NCI-H2171 treated with DMSO at 0.1 percent for 48 hours (cell line): ENCODE measurements around the gene AKNA.

Source experiments
- DNase-seq: peaks from one replicate; lab custom pipeline; 2025; lab: John Stamatoyannopoulos, UW

AKNA gene

GRCh38 chr9:114319147-114319546, 68.6 kb downstream of the AKNA start:
- peak; percentile 23 for DNase-seq

GRCh38 chr9:114318416-114318815, 69.4 kb downstream of the AKNA start:
- no peak for DNase-seq

GRCh38 chr9:114317665-114318357, 70.0 kb downstream of the AKNA start:
- DNase-seq: no peak

DNA sequence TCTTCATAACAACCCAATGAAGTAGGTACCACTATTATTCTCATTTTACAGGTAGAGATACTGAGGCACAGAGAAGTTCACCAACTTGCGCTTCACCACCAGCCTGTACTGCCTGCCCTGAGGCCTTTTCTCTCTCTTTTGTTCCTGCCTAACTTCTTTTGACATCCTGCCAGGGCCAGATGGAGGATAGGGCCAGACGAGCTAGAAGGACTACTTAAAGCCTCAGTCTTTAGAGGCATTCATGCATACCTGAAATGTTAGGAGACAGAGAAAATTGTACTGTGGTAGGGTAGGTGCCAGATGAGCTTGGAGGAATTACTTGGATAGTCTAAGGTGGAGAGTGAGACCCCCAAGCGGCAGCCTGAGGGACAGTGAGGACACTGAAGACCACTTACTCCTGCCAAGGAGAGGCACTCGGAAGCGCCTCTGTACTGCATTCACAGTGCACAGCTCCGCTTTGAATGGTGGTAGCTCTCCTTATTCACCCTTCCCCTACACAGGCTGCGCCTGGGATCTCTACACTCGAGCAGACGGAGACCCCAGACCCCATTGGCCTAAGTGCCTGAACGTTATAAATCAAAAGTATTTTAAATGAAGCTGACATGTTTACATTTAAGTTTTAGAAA, 71.1 kb downstream of the AKNA start:
- DNase-seq: peak; percentile 94

GRCh38 chr9:114315723-114316363, 71.9 kb downstream of the AKNA start:
- DNase-seq: no peak

DNA sequence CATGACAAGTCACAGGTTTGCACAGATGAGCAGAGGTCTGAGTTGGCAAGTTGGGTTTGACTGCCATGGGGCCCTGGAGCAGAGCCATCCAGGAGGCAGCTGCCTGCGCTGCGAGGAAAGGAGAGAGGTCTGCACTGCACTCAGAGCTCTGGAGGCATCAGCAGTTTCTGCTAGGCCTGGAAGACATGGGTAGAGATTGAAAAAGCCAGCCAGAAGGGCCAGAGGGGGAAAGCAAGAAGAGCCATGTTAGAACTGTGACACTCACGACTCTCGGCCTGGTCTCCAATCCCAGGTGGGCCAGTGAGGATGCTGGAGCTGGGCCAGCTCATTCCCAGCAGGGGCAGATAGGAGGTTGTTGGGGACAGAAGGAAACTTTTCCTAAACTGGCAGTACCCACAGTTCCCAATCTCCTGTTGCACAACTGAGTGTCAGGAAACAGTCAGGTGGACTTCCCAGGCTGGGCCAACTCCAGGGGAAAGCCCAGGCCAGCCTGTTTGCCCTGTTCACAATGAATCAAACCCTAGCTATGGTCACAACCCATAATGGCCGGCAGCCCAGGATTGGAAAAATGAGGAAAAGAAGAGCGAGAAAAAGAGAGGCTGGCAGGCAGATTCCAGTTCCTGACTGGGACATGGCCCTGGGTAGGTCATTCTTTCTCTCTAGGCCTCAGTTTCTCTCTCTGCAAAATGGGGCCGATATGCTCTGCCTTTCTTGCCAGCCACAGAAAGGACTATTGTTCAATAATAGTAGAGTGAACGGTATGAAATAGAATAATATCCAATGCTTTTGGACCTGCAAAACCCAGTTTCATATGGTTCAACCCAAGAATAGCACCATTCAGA, 72.7 kb downstream of the AKNA start:
- no peak for DNase-seq

- peak; percentile 66 for DNase-seq
Measured at GRCh38 chr9:114314256-114314867, 73.4 kb downstream of the AKNA start.

DNA sequence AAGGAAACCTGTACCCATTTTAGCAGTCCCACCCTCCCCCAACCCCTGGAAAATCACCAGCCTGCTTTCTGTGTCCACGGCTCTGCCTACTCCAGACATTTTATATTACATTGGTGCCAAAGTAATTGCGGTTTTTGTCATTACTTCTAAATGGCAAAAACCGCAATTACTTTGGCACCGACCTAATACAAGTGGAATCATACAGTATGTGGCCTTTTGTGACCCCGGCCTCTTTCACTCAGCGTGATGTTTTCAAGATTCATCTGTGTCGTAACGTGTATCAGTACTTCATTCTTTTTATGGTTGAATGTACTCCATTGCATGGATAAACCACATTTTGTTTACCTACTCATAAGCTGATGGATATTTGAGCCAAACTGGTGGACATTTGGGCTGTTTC, 74.6 kb downstream of the AKNA start:
- DNase-seq: no peak

DNA sequence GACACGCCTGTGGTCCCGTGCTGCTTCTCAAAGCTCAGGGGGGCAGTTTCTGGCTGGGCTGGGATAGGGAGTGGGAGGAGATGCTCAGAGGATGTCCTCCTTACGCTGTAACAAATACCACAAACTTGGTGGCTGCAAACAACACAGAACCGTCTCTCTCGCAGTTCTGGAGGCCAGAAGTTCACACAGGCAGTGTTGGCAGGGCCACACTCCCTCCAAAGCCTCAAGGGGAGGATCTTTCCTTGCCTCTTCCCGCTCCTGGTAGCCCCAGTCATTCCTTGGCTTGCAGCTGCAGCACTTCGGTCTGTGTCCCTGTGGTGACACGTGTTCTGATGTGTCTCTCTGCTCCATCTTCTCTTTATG, 75.3 kb downstream of the AKNA start:
- no peak for DNase-seq

DNA sequence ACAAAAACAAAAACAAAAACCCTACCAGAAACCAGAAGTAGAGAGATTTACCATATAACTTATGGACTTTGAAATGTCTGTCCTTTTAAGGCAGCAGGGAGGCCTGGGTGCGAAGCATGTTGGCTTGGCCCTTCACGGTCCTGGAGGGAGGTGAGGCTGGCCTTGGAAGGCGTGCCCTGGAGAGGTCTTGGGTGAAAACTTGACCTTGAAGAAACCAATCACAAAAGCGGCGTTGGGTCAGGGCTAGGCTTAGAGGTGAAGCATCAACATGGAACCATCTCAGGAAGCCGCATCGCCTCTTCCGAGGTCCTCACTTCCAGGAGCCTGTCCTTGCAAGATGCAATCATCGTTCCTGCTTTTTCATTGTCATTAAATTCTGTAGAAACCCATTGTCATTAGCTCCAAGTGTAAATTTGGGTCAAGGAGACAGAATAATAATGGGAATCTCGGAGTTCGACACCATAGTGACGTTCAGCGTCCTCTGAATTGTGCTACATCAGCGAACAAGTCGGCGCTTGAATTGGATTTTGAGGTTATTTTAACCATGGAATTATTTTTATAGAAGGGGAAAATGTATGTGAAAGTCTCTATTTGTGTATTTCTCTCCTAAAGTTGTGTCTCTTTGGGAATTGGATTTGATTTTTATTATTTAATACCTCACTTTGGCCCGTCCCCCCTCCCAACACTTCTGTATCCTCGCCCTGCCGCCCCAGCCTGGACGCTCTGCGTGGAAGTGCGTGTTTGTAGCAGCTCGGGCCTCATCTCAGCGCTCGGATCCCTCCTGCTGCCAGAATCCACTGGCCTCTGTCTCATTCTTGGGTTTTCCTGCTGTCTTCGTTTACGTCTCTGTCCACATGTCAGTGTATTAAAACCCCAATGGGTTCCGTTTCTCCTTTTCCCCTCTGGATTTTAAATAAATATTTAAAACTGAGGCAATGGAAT, 75.9 kb downstream of the AKNA start:
- no peak for DNase-seq

- DNase-seq: no peak
Measured at GRCh38 chr9:114310471-114311450, 77.0 kb downstream of the AKNA start.

DNA sequence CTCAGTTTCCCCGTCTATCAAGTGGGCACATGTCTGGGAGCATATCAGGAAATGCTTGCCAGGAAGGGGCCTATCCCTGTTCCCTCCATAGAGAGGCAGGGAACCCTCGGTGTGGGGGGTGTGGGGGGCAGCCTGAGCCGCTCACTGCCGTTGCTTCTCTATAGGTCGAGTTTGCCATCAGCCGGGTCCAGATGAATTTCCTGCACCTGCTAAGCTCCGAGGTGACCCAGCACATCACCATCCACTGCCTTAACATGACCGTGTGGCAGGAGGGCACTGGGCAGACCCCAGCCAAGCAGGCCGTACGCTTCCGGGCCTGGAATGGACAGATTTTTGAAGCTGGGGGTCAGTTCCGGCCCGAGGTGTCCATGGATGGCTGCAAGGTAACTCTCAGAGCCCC, 78.7 kb downstream of the AKNA start:
- DNase-seq: no peak

GRCh38 chr9:114308361-114308950, 79.3 kb downstream of the AKNA start:
- no peak for DNase-seq

GRCh38 chr9:114307899-114308267, 79.9 kb downstream of the AKNA start:
- DNase-seq: no peak

DNA sequence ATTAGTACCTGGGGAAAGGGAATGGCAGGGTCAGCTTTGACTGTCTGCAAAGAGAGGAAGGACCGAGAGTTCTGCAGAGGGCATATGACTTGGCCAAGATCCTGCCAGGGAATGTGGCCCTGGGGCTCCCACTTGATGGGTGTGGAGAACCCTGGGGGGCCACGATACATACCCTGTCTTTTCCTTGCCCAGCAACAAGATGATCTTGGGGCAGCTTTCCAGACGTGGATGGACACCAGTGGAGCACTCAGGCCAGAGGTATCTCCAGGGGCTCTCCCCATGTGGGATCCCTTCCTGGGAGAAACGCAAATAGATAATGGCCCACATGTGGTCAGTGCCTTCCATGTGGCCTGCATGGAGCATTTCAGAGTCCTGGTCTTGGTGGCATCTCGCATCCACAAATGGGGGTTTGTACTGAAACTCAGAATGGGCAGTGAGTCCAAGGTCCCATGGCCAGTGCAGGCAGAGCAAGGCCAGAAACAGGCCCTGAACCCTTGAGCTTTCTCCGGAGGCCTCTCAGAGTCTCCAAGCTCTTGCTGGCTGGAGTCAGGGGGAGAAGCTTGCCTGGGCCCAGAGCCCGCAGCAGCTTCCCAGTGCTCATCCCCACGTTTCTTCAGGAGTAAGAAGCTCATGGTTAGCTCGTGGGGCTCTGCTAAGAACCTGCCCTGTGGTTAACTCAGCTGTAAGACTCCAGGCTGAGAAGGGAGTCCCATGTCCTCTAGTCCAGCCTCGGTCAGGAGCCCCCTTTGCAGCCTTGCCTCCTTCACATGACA, 83.2 kb downstream of the AKNA start:
- DNase-seq: no peak

DNA sequence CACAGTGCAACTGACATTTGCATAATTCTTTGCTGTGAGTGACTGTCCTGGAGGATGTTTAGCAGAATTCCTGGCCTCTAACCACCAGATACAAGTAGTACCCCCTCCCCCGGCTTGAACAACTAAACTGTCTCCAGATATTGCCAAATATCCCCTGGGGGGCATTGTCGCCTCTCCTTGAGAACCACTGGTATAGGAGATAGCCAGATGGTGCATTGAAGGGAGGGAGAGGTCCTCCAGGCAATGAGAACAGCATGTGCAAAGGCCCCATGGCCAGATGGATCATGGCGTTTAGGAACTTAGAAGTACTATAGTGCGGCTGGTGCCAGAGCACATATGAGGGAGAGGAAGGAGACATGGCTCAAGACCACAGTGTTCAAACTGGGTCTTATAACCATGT, 83.8 kb downstream of the AKNA start:
- DNase-seq: no peak

GRCh38 chr9:114303571-114303970, 84.2 kb downstream of the AKNA start:
- DNase-seq: no peak

DNA sequence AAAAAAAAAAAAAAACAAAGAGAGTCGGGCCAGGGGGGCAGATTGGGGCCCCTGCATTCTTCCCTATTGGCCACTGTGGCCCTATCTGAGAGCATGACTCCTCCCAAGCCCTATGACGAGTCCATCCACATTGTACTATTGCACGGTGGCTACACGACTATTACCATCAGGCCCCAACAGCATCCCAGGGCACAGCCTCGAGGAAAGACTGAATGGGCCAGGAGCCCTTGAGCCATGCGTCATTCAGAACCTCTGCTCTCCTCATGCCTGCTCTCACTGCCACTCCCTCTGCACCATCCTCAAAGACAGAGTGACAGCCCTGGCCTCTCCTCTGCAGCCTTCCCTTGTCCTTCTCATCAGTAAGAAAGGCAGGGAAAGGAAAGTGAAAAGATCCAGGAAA, 85.1 kb downstream of the AKNA start:
- DNase-seq: no peak
